Measurements from ENCODE around the gene KRT25.
A peak's percentile ranks its signal among the peaks of the same experiment; 100 is the strongest.

Gene KRT25

GRCh38 chr17:40791787-40792436 is 36.8 kb upstream of the KRT25 start:
- no peak for TF ChIP-seq Cebpa-rat (IDR thresholded peaks at IDR 0.05)
- Histone ChIP-seq H3K27me3 (no peaks in the 10 kb centered on the region), H4K20me1 (no peaks in the 10 kb centered on the region), H3K9ac (no peak overlapping the region), H3K36me3 (no peaks in the 10 kb centered on the region), H3K4me2 (no peak overlapping the region), H3K4me1 (peaks cover 0 to 15% (median 10%) of the 10 kb centered on the region in 10 experiments; a peak in 11 of 20 replicates), H3K4me3 (no peak overlapping the region), H3K27ac (no peak overlapping the region), H3K9me3 (replicated peaks in 1 of 11) (no peaks in the 10 kb centered on the region)

GRCh38 chr17:40791111-40791510 is 36.0 kb upstream of the KRT25 start:
- Histone ChIP-seq H3K27me3 (no peaks in the 10 kb centered on the region), H3K4me3 (no peak overlapping the region), H3K4me1 (peaks cover 0 to 15% (median 10%) of the 10 kb centered on the region in 10 experiments; a peak in 11 of 20 replicates), H4K20me1 (no peaks in the 10 kb centered on the region), H3K27ac (no peak overlapping the region), H3K9ac (no peak overlapping the region), H3K9me3 (replicated peaks in 1 of 11) (no peaks in the 10 kb centered on the region), H3K4me2 (no peak overlapping the region), H3K36me3 (no peaks in the 10 kb centered on the region)
- no peak for TF ChIP-seq Cebpa-rat (IDR thresholded peaks at IDR 0.05)

- no peak for TF ChIP-seq Cebpa-rat (IDR thresholded peaks at IDR 0.05)
- no peaks in the 10 kb centered on the region for H3K36me3 ChIP-seq
- H3K27me3 ChIP-seq: peaks cover 9 to 18% (median 13%) of the 10 kb centered on the region in 11 experiments
Measured at GRCh38 chr17:40782450-40782849, 27.3 kb upstream of the KRT25 start, which contains the start of gene KRT27. TSS of gene KRT27 (minus strand) at chr17:40782550. CDS start at chr17:40782493, 57 bp downstream.

GRCh38 chr17:40779181-40779909 is 24.2 kb upstream of the KRT25 start:
- H3K27ac ChIP-seq: no peak overlapping the region
- H3K4me3 ChIP-seq: peak overlapping the region in 4 of 10 experiments; percentile 14 to 34 (median 32); a peak in 3 of 20 replicates
- H3K4me2 ChIP-seq: peak overlapping the region in 9 of 11 experiments; percentile 3 to 57 (median 13); a peak in 6 of 22 replicates
- peaks cover 5 to 12% (median 10%) of the 10 kb centered on the region in 11 experiments; a peak in 16 of 22 replicates for H3K9me3 ChIP-seq (replicated peaks in 1 of 11)
- peaks cover 9 to 18% (median 13%) of the 10 kb centered on the region in 11 experiments for H3K27me3 ChIP-seq
- no peak for TF ChIP-seq Cebpa-rat (IDR thresholded peaks at IDR 0.05)
- H3K9ac ChIP-seq: no peak overlapping the region
- H3K36me3 ChIP-seq: no peaks in the 10 kb centered on the region
- no peaks in the 10 kb centered on the region for H3K4me1 ChIP-seq
- H4K20me1 ChIP-seq: no peaks in the 10 kb centered on the region

More at GRCh38 chr17:40782450-40782849, 27.3 kb upstream of the KRT25 start, which contains the start of gene KRT27:
- Histone ChIP-seq H3K4me3 (no peak within 1 kb of the TSS), H3K27ac (no peak within 1 kb of the TSS), H3K4me1 (peaks cover 0 to 2% (median 0%) of the 10 kb centered on the region in 10 experiments; a peak in 1 of 20 replicates), H3K4me2 (no peak within 1 kb of the TSS), H3K9me3 (replicated peaks in 1 of 11) (peaks cover 5 to 12% (median 10%) of the 10 kb centered on the region in 11 experiments; a peak in 16 of 22 replicates), H3K9ac (no peak within 1 kb of the TSS), H4K20me1 (no peaks in the 10 kb centered on the region)

GRCh38 chr17:40778461-40778860 is 23.3 kb upstream of the KRT25 start:
- Histone ChIP-seq H3K4me2 (no peak overlapping the region), H3K9ac (no peak overlapping the region), H3K9me3 (replicated peaks in 1 of 11) (peaks cover 5 to 12% (median 10%) of the 10 kb centered on the region in 11 experiments; a peak in 16 of 22 replicates), H3K27me3 (peaks cover 9 to 18% (median 13%) of the 10 kb centered on the region in 11 experiments), H3K27ac (no peak overlapping the region), H3K4me1 (no peaks in the 10 kb centered on the region), H3K36me3 (no peaks in the 10 kb centered on the region), H3K4me3 (no peak overlapping the region), H4K20me1 (no peaks in the 10 kb centered on the region)
- no peak for TF ChIP-seq Cebpa-rat (IDR thresholded peaks at IDR 0.05)

GRCh38 chr17:40777971-40778370 is 22.8 kb upstream of the KRT25 start:
- TF ChIP-seq Cebpa-rat (IDR thresholded peaks at IDR 0.05): no peak
- H3K9ac ChIP-seq: no peak overlapping the region
- no peaks in the 10 kb centered on the region for H3K36me3 ChIP-seq
- no peaks in the 10 kb centered on the region for H3K4me1 ChIP-seq
- no peak overlapping the region for H3K4me2 ChIP-seq
- H3K9me3 ChIP-seq (replicated peaks in 1 of 11): peaks cover 5 to 12% (median 10%) of the 10 kb centered on the region in 11 experiments; a peak in 16 of 22 replicates
- peaks cover 9 to 18% (median 13%) of the 10 kb centered on the region in 11 experiments for H3K27me3 ChIP-seq
- H3K27ac ChIP-seq: no peak overlapping the region
- no peaks in the 10 kb centered on the region for H4K20me1 ChIP-seq
- no peak overlapping the region for H3K4me3 ChIP-seq

GRCh38 chr17:40777459-40777858 is 22.3 kb upstream of the KRT25 start:
- H3K4me1 ChIP-seq: no peaks in the 10 kb centered on the region
- H3K27ac ChIP-seq: no peak overlapping the region
- H4K20me1 ChIP-seq: no peaks in the 10 kb centered on the region
- H3K4me3 ChIP-seq: no peak overlapping the region
- H3K9me3 ChIP-seq (replicated peaks in 1 of 11): peaks cover 5 to 12% (median 10%) of the 10 kb centered on the region in 11 experiments; a peak in 16 of 22 replicates
- H3K4me2 ChIP-seq: no peak overlapping the region
- no peak overlapping the region for H3K9ac ChIP-seq
- peaks cover 9 to 18% (median 13%) of the 10 kb centered on the region in 11 experiments for H3K27me3 ChIP-seq
- H3K36me3 ChIP-seq: no peaks in the 10 kb centered on the region
- no peak for TF ChIP-seq Cebpa-rat (IDR thresholded peaks at IDR 0.05)

- Histone ChIP-seq H3K4me2 (no peak overlapping the region), H4K20me1 (no peaks in the 10 kb centered on the region), H3K27ac (no peak overlapping the region), H3K4me3 (no peak overlapping the region), H3K9ac (no peak overlapping the region), H3K4me1 (no peaks in the 10 kb centered on the region), H3K27me3 (peaks cover 9 to 18% (median 13%) of the 10 kb centered on the region in 11 experiments), H3K9me3 (replicated peaks in 1 of 11) (peaks cover 5 to 12% (median 10%) of the 10 kb centered on the region in 11 experiments; a peak in 16 of 22 replicates), H3K36me3 (no peaks in the 10 kb centered on the region)
- TF ChIP-seq Cebpa-rat (IDR thresholded peaks at IDR 0.05): no peak
Measured at GRCh38 chr17:40775945-40776344, 20.8 kb upstream of the KRT25 start.

- Histone ChIP-seq H3K9ac (no peak within 1 kb of the TSS), H3K36me3 (no peaks in the 10 kb centered on the region), H3K4me1 (no peaks in the 10 kb centered on the region), H3K4me3 (no peak within 1 kb of the TSS), H3K4me2 (no peak within 1 kb of the TSS), H3K9me3 (replicated peaks in 1 of 11) (no peaks in the 10 kb centered on the region), H3K27ac (no peak within 1 kb of the TSS), H3K27me3 (no peaks in the 10 kb centered on the region), H4K20me1 (no peaks in the 10 kb centered on the region)
- no peak for TF ChIP-seq Cebpa-rat (IDR thresholded peaks at IDR 0.05)
Measured at GRCh38 chr17:40772101-40772500, 17.0 kb upstream of the KRT25 start, which contains the start of gene KRT26. TSS of gene KRT26 (minus strand) at chr17:40772201. CDS start at chr17:40772113, 88 bp downstream.
